Muscle layer of duodenum (tissue), 2 donors: Measurements from ENCODE around the gene TRIM13.
"Not testable (repeated sequence)": the region's sequence is repeated elsewhere in the genome, so short reads cannot be mapped to it uniquely, and the experiment has no call there.

ENCODE experiments used
- H3K27ac ChIP-seq: one replicate; pipeline ENCODE4 v1.7.0; 2013; ENCODE audit warnings: mild to moderate bottlenecking, low read length
- H3K27me3 ChIP-seq: one replicate; pipeline ENCODE4 v1.7.0; 2013; ENCODE audit warnings: low read depth, mild to moderate bottlenecking, control low read depth, low read length
- H3K36me3 ChIP-seq, 2 donors: one replicate each; pipeline ENCODE4 v1.7.0; 2013; ENCODE audit warnings: low read length in 2 of 2, control low read depth in 1 of 2, mild to moderate bottlenecking in 1 of 2; ENCODE audit not compliant: insufficient read depth in 2 of 2, control insufficient read depth in 1 of 2
- H3K4me1 ChIP-seq, 2 donors: one replicate each; pipeline ENCODE4 v1.7.0; 2013; ENCODE audit warnings: low read length in 2 of 2, mild to moderate bottlenecking in 2 of 2, control low read depth in 1 of 2, moderate library complexity in 1 of 2; ENCODE audit not compliant: insufficient read depth in 2 of 2, control insufficient read depth in 1 of 2
- H3K4me3 ChIP-seq, 2 donors: one replicate each; pipeline ENCODE4 v1.7.0; 2013; ENCODE audit warnings: low read length in 2 of 2, low read depth in 1 of 2, mild to moderate bottlenecking in 1 of 2
- H3K9me3 ChIP-seq, 2 donors: one replicate each; pipeline ENCODE4 v1.7.0; 2013; ENCODE audit warnings: low read length in 2 of 2, control low read depth in 1 of 2, mild to moderate bottlenecking in 1 of 2; ENCODE audit not compliant: control insufficient read depth in 1 of 2
- donor health status: healthy.

Gene TRIM13, protein sequence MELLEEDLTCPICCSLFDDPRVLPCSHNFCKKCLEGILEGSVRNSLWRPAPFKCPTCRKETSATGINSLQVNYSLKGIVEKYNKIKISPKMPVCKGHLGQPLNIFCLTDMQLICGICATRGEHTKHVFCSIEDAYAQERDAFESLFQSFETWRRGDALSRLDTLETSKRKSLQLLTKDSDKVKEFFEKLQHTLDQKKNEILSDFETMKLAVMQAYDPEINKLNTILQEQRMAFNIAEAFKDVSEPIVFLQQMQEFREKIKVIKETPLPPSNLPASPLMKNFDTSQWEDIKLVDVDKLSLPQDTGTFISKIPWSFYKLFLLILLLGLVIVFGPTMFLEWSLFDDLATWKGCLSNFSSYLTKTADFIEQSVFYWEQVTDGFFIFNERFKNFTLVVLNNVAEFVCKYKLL

DNA sequence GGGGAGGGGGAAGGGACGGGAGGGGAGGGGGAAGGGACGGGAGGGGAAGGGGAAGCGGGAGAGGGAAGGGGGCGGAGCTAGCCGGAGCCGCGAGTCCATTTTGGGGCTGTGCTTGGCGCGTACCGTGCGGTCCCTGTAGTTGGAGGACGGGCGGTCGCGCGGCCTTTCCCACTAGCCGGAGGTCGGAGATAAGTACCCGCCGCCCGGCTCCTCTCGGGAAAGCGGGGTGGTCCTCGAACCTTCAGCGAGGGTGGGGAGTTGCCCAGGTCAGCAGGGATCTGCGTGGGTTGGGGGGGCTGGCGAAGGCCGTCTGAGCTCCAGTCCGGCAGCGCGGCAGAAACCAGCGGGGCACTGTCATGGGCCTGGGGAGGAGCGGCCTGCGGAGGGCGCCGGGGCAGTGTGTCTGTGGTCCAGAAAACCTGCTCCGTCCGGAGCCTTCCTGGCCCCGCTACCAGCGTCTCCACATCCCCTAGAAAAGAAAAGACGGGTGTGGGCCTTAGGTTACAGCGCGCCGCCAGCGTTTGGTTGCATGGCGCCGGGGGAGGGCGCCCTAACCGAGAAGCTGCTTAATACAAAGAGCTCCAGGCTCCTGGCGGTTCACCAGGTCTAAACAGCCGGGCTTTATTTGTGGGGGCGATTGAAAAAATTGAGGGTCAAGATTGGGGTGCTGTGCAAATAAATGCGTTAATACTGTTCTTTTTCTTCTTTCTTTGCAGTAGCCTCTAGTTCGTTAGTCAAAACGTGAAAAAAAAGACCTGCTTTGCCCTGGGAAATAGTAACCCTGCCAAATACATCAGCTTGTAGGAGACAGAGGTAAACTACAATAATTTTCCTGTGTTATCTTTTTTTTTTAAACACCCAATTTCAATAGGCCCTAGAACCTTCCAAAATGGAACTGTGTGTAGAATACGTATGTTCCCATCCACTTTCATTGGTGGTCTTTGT is at the start of gene TRIM13:
Gene TRIM13 (plus strand): TSS at position 92 of the 945 bp plus-strand sequence. CDS start 14,899 bp downstream, outside the sequence.
- no peaks in the 10 kb centered on the region for H3K9me3 ChIP-seq
- no peaks in the 10 kb centered on the region for H3K27me3 ChIP-seq
- peak within 1 kb of the TSS; percentile 91 for H3K27ac ChIP-seq
- H3K4me1 ChIP-seq: peaks cover 15 to 33% of the 10 kb centered on the region in 2 donors
- H3K36me3 ChIP-seq: peaks cover 0 to 12% of the 10 kb centered on the region in 2 donors
- peak within 1 kb of the TSS; percentile 79 to 93 for H3K4me3 ChIP-seq

DNA sequence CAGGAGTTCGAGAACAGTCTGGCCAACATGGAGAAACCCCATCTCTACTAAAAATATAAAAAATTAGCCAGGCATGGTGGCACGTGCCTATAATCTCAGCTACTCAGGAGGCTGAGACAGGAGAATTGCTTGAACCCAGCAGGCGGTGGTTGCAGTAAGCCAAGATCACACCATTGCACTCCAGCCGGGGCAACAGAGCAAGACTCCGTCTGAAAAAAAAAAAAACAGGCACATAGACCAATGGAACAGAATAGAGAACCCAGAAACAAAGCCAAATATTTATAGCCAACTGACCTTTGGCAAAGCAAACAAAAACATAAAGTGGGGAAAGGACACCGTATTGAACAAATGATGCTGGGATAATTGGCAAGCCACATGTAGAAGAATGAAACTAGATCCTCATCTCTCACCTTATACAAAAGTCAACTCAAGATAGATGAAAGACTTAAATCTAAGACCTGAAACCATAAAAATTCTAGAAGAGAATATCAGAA is 48.0 kb upstream of the TRIM13 start:
- H3K4me1 ChIP-seq, H3K36me3 ChIP-seq, H3K9me3 ChIP-seq, H3K27me3 ChIP-seq, H3K4me3 ChIP-seq, H3K27ac ChIP-seq: not testable (repeated sequence)

DNA sequence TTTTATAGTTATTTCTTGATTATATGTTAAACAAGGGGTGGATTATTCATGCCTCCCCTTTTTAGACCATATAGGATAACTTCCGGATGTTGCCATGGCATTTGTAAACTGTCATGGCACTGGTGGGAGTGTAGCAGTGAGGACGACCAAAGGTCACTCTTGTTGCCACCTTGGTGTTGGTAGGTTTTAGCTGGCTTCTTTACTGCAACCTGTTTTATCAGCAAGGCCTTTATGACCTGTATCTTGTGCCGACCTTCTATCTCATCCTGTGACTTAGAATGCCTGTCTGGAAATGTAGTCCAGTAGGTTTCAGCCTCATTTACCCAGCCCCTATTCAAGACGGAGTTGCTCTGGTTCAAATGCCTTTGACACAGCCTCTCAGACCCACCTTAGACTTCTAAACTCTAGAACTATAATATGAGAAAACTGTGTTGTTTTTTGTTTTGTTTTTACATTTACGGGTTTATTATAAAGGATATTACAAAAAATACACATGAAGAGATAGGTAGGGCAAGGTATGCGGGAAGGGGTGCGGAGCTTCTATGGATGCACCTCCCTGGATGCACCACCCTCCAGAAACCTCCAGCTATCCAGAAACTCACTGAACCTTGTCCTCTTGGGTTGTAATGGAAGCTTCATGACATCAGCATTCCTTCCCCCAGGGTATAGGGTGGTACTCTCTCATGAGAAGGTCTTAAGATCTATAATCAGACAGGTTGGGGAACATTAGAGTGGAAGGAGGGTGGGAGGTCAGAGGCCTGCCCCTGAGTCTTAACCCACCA is 44.9 kb upstream of the TRIM13 start:
- H3K27me3 ChIP-seq: no peaks in the 10 kb centered on the region
- H3K4me3 ChIP-seq: no peak overlapping the region
- no peaks in the 10 kb centered on the region for H3K4me1 ChIP-seq
- H3K27ac ChIP-seq: no peak overlapping the region
- H3K36me3 ChIP-seq: no peaks in the 10 kb centered on the region
- H3K9me3 ChIP-seq: no peaks in the 10 kb centered on the region

GRCh38 chr13:49953560-49953959 is 43.3 kb upstream of the TRIM13 start:
- no peaks in the 10 kb centered on the region for H3K36me3 ChIP-seq
- H3K27me3 ChIP-seq: no peaks in the 10 kb centered on the region
- H3K4me1 ChIP-seq: no peaks in the 10 kb centered on the region
- H3K27ac ChIP-seq: no peak overlapping the region
- H3K9me3 ChIP-seq: no peaks in the 10 kb centered on the region
- H3K4me3 ChIP-seq: no peak overlapping the region

DNA sequence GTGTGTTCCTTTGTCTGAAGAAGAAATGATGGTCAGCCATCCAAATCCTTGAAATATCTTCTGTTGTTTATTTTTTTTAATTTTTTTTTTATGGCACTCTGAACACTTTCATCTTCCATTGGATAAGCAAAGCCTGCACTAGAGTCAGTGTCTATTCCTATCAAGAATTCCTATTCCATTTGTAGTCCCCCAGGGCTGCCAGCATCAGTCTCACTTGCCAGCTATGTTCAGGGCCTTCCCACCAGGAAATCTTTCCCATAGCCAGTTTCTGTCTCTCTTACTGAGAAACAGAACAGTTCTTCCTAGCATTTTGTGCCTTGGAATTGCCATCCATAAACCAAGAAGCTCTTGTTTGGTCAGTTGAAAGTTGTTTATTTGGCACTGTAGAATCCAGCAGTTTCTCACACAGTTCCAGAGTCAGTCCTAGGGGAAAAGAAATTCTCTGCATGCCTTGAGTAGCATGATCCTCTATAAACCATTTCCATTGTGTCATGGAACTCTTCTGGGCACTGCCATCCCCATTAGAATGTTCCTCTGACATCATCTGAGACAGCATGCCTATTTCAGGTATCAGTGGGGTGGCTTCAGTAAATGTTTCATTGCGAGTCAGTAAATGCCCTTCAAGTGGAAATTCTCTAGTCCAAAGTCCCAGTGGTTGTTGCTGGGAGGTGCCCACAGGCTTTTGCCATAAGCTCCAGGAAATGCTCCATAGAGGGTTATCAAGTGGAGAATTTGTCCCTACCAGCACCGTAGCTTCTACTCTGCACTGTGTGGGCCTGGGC is 42.0 kb upstream of the TRIM13 start:
- Histone ChIP-seq H3K27me3 (no peaks in the 10 kb centered on the region), H3K4me3 (no peak overlapping the region), H3K9me3 (no peaks in the 10 kb centered on the region), H3K4me1 (no peaks in the 10 kb centered on the region), H3K27ac (no peak overlapping the region), H3K36me3 (no peaks in the 10 kb centered on the region)

DNA sequence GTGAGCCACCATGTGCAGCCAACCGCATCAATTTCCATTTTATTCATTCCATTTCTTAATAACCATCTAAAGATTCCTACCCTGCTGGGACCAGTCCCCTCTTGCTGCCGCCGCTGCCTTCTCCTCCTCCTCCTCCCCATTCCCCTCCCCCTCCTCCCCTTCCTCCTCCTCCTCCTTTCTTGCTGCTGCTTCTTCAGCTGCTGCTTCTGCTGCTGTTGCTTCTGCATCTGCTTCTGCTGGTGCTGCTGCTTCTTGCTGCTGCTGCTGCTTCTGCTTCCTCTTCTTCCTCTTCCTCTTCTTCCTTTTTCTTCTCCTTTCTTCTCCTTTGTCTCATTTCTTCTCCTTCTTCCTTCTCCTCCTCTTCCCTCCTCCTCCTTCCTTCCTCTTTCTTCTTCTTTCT is 40.7 kb upstream of the TRIM13 start:
- Histone ChIP-seq H3K36me3 (no peaks in the 10 kb centered on the region), H3K27ac (no peak overlapping the region), H3K9me3 (no peaks in the 10 kb centered on the region), H3K4me1 (no peaks in the 10 kb centered on the region), H3K4me3 (no peak overlapping the region), H3K27me3 (no peaks in the 10 kb centered on the region)

DNA sequence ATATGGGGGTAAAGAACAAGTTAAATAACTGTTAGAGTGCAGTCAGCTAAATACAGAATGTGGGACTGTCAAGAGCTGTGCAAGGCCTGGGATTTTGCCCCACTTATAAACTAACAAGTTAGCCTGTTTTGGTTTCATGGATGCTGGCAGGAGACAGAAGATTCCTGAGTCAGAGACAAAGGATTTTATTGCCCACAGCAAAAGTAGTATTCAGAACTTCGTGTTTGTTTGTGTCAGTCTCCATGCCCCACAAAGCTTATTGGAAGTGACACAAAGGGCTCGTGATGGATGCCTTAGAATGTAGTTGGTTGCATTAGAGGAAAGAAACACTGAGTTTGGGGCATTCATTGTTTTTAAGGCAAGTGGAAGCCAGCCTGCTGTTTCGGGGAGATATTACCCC is 38.5 kb upstream of the TRIM13 start:
- Histone ChIP-seq H3K27me3 (no peaks in the 10 kb centered on the region), H3K4me1 (no peaks in the 10 kb centered on the region), H3K9me3 (peaks cover 0 to 3% of the 10 kb centered on the region in 2 donors), H3K27ac (no peak overlapping the region), H3K36me3 (peaks cover 0 to 1% of the 10 kb centered on the region in 2 donors), H3K4me3 (no peak overlapping the region)

GRCh38 chr13:49967456-49967855 is 29.4 kb upstream of the TRIM13 start:
- H3K27ac ChIP-seq: no peak overlapping the region
- no peaks in the 10 kb centered on the region for H3K27me3 ChIP-seq
- H3K4me1 ChIP-seq: no peaks in the 10 kb centered on the region
- peaks cover 0 to 4% of the 10 kb centered on the region in 2 donors for H3K36me3 ChIP-seq
- peaks cover 0 to under 1% of the 10 kb centered on the region in 2 donors for H3K9me3 ChIP-seq
- no peak overlapping the region for H3K4me3 ChIP-seq

DNA sequence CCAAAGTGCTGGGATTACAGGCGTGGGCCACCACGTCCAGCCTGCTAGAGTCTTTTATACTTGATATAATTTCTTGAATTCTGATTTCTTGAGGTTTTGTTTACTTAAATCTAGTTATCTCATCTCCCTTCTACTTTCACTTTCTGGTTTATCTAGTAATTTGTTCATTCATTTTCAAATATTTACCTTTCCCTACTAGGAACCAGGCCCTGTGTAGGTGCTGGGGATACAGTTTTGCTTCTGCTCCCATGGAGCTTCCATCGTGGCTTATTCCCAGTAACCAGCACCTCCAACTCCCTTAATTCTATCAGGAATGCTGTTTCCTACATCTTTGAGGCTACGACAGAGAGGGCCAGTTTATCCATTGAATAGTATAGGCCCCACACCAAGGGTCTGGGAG is 24.1 kb upstream of the TRIM13 start:
- no peak overlapping the region for H3K27ac ChIP-seq
- H3K9me3 ChIP-seq: no peaks in the 10 kb centered on the region
- H3K4me1 ChIP-seq: no peaks in the 10 kb centered on the region
- no peaks in the 10 kb centered on the region for H3K36me3 ChIP-seq
- no peaks in the 10 kb centered on the region for H3K27me3 ChIP-seq
- H3K4me3 ChIP-seq: no peak overlapping the region

DNA sequence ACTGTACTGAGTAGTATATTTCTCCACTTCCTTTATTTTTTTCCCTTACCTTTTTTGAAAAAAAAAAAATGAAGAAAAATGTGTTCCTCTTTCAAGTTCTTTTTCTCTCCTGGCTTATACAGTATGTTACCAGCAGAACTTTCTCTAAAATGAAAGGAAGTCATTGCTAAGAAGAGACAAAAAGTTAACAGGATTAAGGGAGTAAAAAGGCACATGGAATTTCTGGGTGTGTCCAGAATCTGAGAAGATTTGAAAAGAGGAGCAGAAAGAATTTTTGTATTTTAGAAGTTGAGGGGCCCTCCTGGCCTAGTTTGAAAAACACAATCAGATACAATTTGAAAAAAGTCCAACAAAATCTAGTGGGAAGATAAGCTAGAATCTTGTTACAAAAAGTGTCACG is 21.0 kb upstream of the TRIM13 start:
- no peak overlapping the region for H3K4me3 ChIP-seq
- no peaks in the 10 kb centered on the region for H3K4me1 ChIP-seq
- no peaks in the 10 kb centered on the region for H3K9me3 ChIP-seq
- no peaks in the 10 kb centered on the region for H3K27me3 ChIP-seq
- H3K27ac ChIP-seq: no peak overlapping the region
- H3K36me3 ChIP-seq: no peaks in the 10 kb centered on the region
